ENCODE measurements around the gene PARD3B. TPM values are rescaled to one million over a fixed set of nuclear protein-coding genes. Genes with fewer than 3 reads are reported as not detected.

PARD3B gene
- total RNA-seq, 1 donor from 2014 or later: not detected

- intact Hi-C loops (cut with micrococcal nuclease): no loop called here
- ChIA-PET CTCF (no interaction called here), POLR2A (no interaction called here)
- no peak for DNase-seq
- Mint-ChIP-seq H3K27me3 (no peaks in the 10 kb centered on the region), H3K27ac (no peak overlapping the region), H3K4me3 (no peak overlapping the region), H3K36me3 (ENCODE audit: low read depth) (no peaks in the 10 kb centered on the region), H3K9me3 (no peaks in the 10 kb centered on the region), H3K4me1 (no peaks in the 10 kb centered on the region)
- ATAC-seq (ENCODE audit: low read depth): no peak
- no peak for TF ChIP-seq CTCF (IDR thresholded peaks at IDR 0.05)
These were observed 98.1 kb downstream of the PARD3B start for GRCh38 chr2:204643326-204643725.

- DNase-seq (no peak), ATAC-seq (ENCODE audit: low read depth) (no peak)
- CTCF ChIA-PET: no interaction called here
- Mint-ChIP-seq H3K27ac (no peak overlapping the region), H3K9me3 (no peaks in the 10 kb centered on the region), H3K27me3 (no peaks in the 10 kb centered on the region), H3K36me3 (ENCODE audit: low read depth) (no peaks in the 10 kb centered on the region), H3K4me1 (no peaks in the 10 kb centered on the region), H3K4me3 (no peak overlapping the region)
- no peak for TF ChIP-seq CTCF (IDR thresholded peaks at IDR 0.05)
- intact Hi-C loops (cut with micrococcal nuclease): no loop called here
- POLR2A ChIA-PET: no interaction called here
These were observed 99.9 kb downstream of the PARD3B start for GRCh38 chr2:204645018-204645773.

- ChIA-PET CTCF (no interaction called here), POLR2A (no interaction called here)
- Mint-ChIP-seq H3K4me1 (no peaks in the 10 kb centered on the region), H3K27me3 (no peaks in the 10 kb centered on the region), H3K36me3 (ENCODE audit: low read depth) (no peaks in the 10 kb centered on the region), H3K4me3 (no peak overlapping the region), H3K9me3 (peaks cover 5% of the 10 kb centered on the region), H3K27ac (no peak overlapping the region)
- ATAC-seq (ENCODE audit: low read depth) (no peak), DNase-seq (no peak)
- TF ChIP-seq CTCF (IDR thresholded peaks at IDR 0.05): no peak
- intact Hi-C loops (cut with micrococcal nuclease): no loop called here
These were observed 102.4 kb downstream of the PARD3B start for GRCh38 chr2:204647626-204648025.

- peaks cover 9% of the 10 kb centered on the region for H3K9me3 Mint-ChIP-seq
- intact Hi-C loops (cut with micrococcal nuclease): no loop called here
- no peak overlapping the region for H3K27ac Mint-ChIP-seq
- DNase-seq: no peak
- no peaks in the 10 kb centered on the region for H3K4me1 Mint-ChIP-seq
- H3K4me3 Mint-ChIP-seq: no peak overlapping the region
- CTCF ChIA-PET: no interaction called here
- H3K27me3 Mint-ChIP-seq: no peaks in the 10 kb centered on the region
- no peaks in the 10 kb centered on the region for H3K36me3 Mint-ChIP-seq (ENCODE audit: low read depth)
- POLR2A ChIA-PET: no interaction called here
- no peak for ATAC-seq (ENCODE audit: low read depth)
- no peak for TF ChIP-seq CTCF (IDR thresholded peaks at IDR 0.05)
These were observed 105.3 kb downstream of the PARD3B start for GRCh38 chr2:204650611-204651010.

GRCh38 chr2:204652063-204652462 is 106.8 kb downstream of the PARD3B start:
- ATAC-seq (ENCODE audit: low read depth) (no peak), DNase-seq (no peak)
- CTCF ChIA-PET: no interaction called here
- H3K27me3 Mint-ChIP-seq: no peaks in the 10 kb centered on the region
- H3K27ac Mint-ChIP-seq: no peak overlapping the region
- no peak overlapping the region for H3K4me3 Mint-ChIP-seq
- H3K4me1 Mint-ChIP-seq: no peaks in the 10 kb centered on the region
- H3K9me3 Mint-ChIP-seq: peaks cover 9% of the 10 kb centered on the region
- POLR2A ChIA-PET: no interaction called here
- no peak for TF ChIP-seq CTCF (IDR thresholded peaks at IDR 0.05)
- intact Hi-C loops (cut with micrococcal nuclease): no loop called here
- H3K36me3 Mint-ChIP-seq (ENCODE audit: low read depth): no peaks in the 10 kb centered on the region

Measured in activated B cell treated with CpG ODN at 0.5 μM for 24 hours (primary cell).